Neural cell (in vitro differentiated cells): ENCODE results near the gene INPP4B. TPM values are rescaled to one million over a fixed set of nuclear protein-coding genes. Genes with fewer than 3 reads are reported as not detected.

Experiments used
- H2AFZ ChIP-seq: fragments of 200-600, 300-800 bp; sonication (generic), shearing (Covaris generic); 2 replicates; pipeline ENCODE4 v1.6.0; 2014; ENCODE audit warnings: low read depth, mild to moderate bottlenecking, antibody characterized with exemption, low read length, moderate library complexity
- H3F3A ChIP-seq: fragments of 200-600 bp; shearing (Covaris generic); 2 replicates; pipeline ENCODE4 v1.6.1; 2016; ENCODE audit warnings: mild to moderate bottlenecking, moderate library complexity, mixed read lengths, antibody characterized with exemption, low read length; ENCODE audit not compliant: insufficient read depth, poor library complexity, severe bottlenecking
- H3K27ac ChIP-seq: fragments of 200-600, 300-800 bp; sonication (generic), shearing (Covaris generic); 2 replicates; pipeline ENCODE4 v1.5.1; 2014; ENCODE audit warnings: mild to moderate bottlenecking, low read length, moderate library complexity
- H3K27me3 ChIP-seq: fragments of 300-800, 200-600 bp; sonication (generic), shearing (Covaris generic); 2 replicates; pipeline ENCODE4 v1.6.0; 2014; ENCODE audit warnings: mild to moderate bottlenecking, low read depth, low read length, moderate library complexity; ENCODE audit not compliant: insufficient read depth
- H3K36me3 ChIP-seq: fragments of 300-800, 200-600 bp; sonication (generic), shearing (Covaris generic); 2 replicates; pipeline ENCODE4 v1.5.1; 2014; ENCODE audit warnings: mild to moderate bottlenecking, antibody characterized with exemption, low read length, moderate library complexity; ENCODE audit not compliant: insufficient read depth
- H3K4me2 ChIP-seq: fragments of 300-800, 200-600 bp; sonication (generic), shearing (Covaris generic); 2 replicates; pipeline ENCODE4 v1.6.0; 2014; ENCODE audit warnings: mild to moderate bottlenecking, low read length
- H3K4me3 ChIP-seq: fragments of 300-800, 200-600 bp; sonication (generic), shearing (Covaris generic); 2 replicates; pipeline ENCODE4 v1.5.1; 2014; ENCODE audit warnings: mild to moderate bottlenecking, low read length, moderate library complexity
- H3K79me2 ChIP-seq: fragments of 200-600 bp; shearing (Covaris generic); replicated peaks from 2 replicates; pipeline ENCODE4 v1.6.0; 2014; ENCODE audit warnings: mild to moderate bottlenecking, low read length, moderate library complexity; ENCODE audit not compliant: insufficient read depth
- H3K9ac ChIP-seq: fragments of 300-800, 200-600 bp; sonication (generic), shearing (Covaris generic); 2 replicates; pipeline ENCODE4 v1.6.1; 2016; ENCODE audit warnings: mild to moderate bottlenecking, low read length, mixed read lengths
- H3K9me2 ChIP-seq: fragments of 200-600 bp; shearing (Covaris generic); 2 replicates; pipeline ENCODE4 v1.6.1; 2016; ENCODE audit warnings: mild to moderate bottlenecking, low read length, mixed read lengths; ENCODE audit not compliant: insufficient read depth
- H3K9me3 ChIP-seq: fragments of 200-600, 300-800 bp; sonication (generic), shearing (Covaris generic); 2 replicates; pipeline ENCODE4 v1.6.1; 2016; ENCODE audit warnings: mild to moderate bottlenecking, mixed run types, low read length, moderate library complexity, mixed read lengths
- H4K20me1 ChIP-seq: fragments of 200-600 bp; shearing (Covaris generic); 2 replicates; pipeline ENCODE4 v1.6.1; 2016; ENCODE audit warnings: mild to moderate bottlenecking, mixed run types; ENCODE audit not compliant: insufficient read depth
- EP300 ChIP-seq: fragments of 450-650 bp; conservative IDR thresholded peaks from 2 replicates; pipeline ENCODE4 v1.6.1; 2014; ENCODE audit warnings: antibody characterized with exemption, mild to moderate bottlenecking, moderate library complexity; ENCODE audit not compliant: poor library complexity, severe bottlenecking
- EZH2 ChIP-seq: fragments of 200-600, 300-800 bp; shearing (Covaris generic), sonication (generic); IDR thresholded peaks from 2 replicates; pipeline ENCODE4 v1.6.1; 2014; ENCODE audit warnings: antibody characterized with exemption, low read length, borderline replicate concordance, mild to moderate bottlenecking; ENCODE audit not compliant: insufficient read depth, poor library complexity, severe bottlenecking
- MXI1 ChIP-seq: fragments of 450-650 bp; conservative IDR thresholded peaks from 2 replicates; pipeline ENCODE4 v1.6.1; 2014; ENCODE audit warnings: antibody characterized with exemption, mild to moderate bottlenecking; ENCODE audit not compliant: poor library complexity, severe bottlenecking
- POLR2AphosphoS5 ChIP-seq: IDR thresholded peaks from 2 replicates; pipeline ENCODE4 v1.6.1; 2012
- RAD21 ChIP-seq: fragments of 450-650 bp; conservative IDR thresholded peaks from 2 replicates; pipeline ENCODE4 v1.6.1; 2014; ENCODE audit warnings: antibody characterized with exemption, mild to moderate bottlenecking, moderate library complexity
- SMC3 ChIP-seq: fragments of 450-650 bp; conservative IDR thresholded peaks from 2 replicates; pipeline ENCODE4 v1.6.1; 2014; ENCODE audit warnings: antibody characterized with exemption, mild to moderate bottlenecking, moderate library complexity; ENCODE audit not compliant: poor library complexity
- TAF1 ChIP-seq: IDR thresholded peaks from 2 replicates; pipeline ENCODE4 v1.6.1; 2012; ENCODE audit warnings: low read depth
- polyA plus RNA-seq: library from polyadenylated mRNA; depleted of rRNA; stranded (reverse); fragments of >200 nt; gene quantifications from 2 replicates; pipeline ENCODE4 v1.2.3, GENCODE V29; 2014
- TF ChIP-seq, protein P1 (sequence below): fragments of 450-650 bp; IDR thresholded peaks from 2 replicates; pipeline ENCODE4 v1.5.1; 2014; ENCODE audit warnings: antibody characterized with exemption, mild to moderate bottlenecking, moderate library complexity; ENCODE audit not compliant: poor library complexity, severe bottlenecking
- TF ChIP-seq, protein P2 (sequence below): IDR thresholded peaks from 2 replicates; pipeline ENCODE4 v1.6.1; 2012; ENCODE audit warnings: borderline replicate concordance

The INPP4B gene
- polyA plus RNA-seq, 1 donor from 2014 or later = 0.30 TPM

DNA sequence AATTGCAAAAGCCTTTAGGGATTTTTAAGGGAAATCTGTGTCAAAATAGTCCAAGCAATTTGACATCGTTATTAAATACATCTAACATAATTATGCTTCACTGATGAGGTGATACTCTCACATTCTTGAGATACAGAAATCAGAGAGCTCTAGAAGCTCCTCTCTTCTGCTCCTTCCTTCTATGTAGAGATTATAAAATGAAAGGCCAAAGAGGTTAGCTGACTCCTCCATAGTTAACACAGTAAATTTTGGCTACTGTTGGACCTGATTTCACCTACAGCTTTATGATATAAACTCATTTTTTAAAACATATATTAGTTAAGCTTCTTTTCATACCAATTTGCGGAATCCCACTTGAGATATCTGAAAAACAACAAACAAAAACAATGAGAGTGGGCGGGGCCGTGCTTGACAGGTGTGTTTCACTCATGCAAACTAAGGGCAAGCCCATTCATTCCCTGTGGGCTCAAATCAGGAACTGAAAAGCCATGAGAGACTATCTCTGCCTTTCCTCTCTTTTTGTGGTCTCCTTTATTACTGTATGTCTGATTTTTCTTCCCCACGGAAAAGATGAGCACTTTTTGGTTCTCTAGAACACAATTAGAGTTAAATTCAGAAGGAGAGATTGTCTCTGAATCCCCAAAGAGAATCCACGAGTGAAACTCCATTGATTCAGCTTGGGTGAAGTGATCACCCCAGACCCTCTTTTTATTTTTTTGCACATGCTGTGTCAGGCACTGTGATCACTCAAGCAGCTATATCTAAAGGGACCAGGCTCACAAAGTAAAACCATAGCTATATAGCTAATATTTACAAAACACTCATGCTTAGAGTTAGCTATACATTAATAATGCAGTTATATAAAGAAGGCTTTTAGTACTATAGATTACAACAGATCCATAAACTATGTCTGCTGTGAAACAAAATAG, 643.4 kb downstream of the INPP4B start:
- Histone ChIP-seq H3K4me2 (no peak overlapping the region), H3K27ac (no peak overlapping the region), H4K20me1 (no peaks in the 10 kb centered on the region), H2AFZ (no peak overlapping the region), H3K27me3 (no peaks in the 10 kb centered on the region), H3K9me3 (no peaks in the 10 kb centered on the region), H3K79me2 (no peaks in the 10 kb centered on the region), H3F3A (no peaks in the 10 kb centered on the region), H3K9me2 (no peaks in the 10 kb centered on the region), H3K36me3 (no peaks in the 10 kb centered on the region), H3K4me3 (no peak overlapping the region), H3K9ac (no peak overlapping the region)
- no peak for TF ChIP-seq SMC3
- no peak for TF ChIP-seq TAF1
- no peak for TF ChIP-seq RAD21
- TF ChIP-seq, protein P1, sequence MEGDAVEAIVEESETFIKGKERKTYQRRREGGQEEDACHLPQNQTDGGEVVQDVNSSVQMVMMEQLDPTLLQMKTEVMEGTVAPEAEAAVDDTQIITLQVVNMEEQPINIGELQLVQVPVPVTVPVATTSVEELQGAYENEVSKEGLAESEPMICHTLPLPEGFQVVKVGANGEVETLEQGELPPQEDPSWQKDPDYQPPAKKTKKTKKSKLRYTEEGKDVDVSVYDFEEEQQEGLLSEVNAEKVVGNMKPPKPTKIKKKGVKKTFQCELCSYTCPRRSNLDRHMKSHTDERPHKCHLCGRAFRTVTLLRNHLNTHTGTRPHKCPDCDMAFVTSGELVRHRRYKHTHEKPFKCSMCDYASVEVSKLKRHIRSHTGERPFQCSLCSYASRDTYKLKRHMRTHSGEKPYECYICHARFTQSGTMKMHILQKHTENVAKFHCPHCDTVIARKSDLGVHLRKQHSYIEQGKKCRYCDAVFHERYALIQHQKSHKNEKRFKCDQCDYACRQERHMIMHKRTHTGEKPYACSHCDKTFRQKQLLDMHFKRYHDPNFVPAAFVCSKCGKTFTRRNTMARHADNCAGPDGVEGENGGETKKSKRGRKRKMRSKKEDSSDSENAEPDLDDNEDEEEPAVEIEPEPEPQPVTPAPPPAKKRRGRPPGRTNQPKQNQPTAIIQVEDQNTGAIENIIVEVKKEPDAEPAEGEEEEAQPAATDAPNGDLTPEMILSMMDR = no peak
- TF ChIP-seq, protein P2, sequence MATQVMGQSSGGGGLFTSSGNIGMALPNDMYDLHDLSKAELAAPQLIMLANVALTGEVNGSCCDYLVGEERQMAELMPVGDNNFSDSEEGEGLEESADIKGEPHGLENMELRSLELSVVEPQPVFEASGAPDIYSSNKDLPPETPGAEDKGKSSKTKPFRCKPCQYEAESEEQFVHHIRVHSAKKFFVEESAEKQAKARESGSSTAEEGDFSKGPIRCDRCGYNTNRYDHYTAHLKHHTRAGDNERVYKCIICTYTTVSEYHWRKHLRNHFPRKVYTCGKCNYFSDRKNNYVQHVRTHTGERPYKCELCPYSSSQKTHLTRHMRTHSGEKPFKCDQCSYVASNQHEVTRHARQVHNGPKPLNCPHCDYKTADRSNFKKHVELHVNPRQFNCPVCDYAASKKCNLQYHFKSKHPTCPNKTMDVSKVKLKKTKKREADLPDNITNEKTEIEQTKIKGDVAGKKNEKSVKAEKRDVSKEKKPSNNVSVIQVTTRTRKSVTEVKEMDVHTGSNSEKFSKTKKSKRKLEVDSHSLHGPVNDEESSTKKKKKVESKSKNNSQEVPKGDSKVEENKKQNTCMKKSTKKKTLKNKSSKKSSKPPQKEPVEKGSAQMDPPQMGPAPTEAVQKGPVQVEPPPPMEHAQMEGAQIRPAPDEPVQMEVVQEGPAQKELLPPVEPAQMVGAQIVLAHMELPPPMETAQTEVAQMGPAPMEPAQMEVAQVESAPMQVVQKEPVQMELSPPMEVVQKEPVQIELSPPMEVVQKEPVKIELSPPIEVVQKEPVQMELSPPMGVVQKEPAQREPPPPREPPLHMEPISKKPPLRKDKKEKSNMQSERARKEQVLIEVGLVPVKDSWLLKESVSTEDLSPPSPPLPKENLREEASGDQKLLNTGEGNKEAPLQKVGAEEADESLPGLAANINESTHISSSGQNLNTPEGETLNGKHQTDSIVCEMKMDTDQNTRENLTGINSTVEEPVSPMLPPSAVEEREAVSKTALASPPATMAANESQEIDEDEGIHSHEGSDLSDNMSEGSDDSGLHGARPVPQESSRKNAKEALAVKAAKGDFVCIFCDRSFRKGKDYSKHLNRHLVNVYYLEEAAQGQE = no peak
- TF ChIP-seq EZH2 = no peak
- no peak for TF ChIP-seq EP300
- no peak for TF ChIP-seq POLR2AphosphoS5
- TF ChIP-seq MXI1 = no peak

DNA sequence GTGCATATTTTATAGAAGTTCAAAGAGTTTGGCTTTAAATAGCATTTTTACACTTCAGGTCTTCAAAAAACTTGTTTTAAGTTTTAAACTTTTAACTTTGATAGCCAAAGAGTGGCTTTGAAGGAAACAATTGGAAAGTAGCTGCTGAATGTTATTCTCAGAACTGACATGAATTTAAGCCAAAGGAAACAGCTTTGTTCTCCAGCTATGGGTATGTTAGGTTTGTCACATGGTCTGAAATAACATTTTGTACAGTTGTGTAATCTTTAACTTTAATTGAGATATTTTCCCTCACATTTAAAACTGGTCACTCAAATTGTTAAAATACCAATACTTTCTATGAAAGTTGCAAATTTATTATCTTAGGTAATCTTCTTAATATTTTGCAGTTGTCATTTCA, 645.1 kb downstream of the INPP4B start:
- Histone ChIP-seq H3K9me3 (no peaks in the 10 kb centered on the region), H3K27ac (no peak overlapping the region), H3K9me2 (no peaks in the 10 kb centered on the region), H3K27me3 (no peaks in the 10 kb centered on the region), H4K20me1 (no peaks in the 10 kb centered on the region), H3K4me3 (no peak overlapping the region), H3K4me2 (no peak overlapping the region), H3K36me3 (no peaks in the 10 kb centered on the region), H3F3A (no peaks in the 10 kb centered on the region), H3K79me2 (no peaks in the 10 kb centered on the region), H2AFZ (no peak overlapping the region), H3K9ac (no peak overlapping the region)
- TF ChIP-seq MXI1 (no peak), EZH2 (no peak), EP300 (no peak), TAF1 (no peak), RAD21 (no peak), SMC3 (no peak), POLR2AphosphoS5 (no peak)
- TF ChIP-seq, protein P1 = no peak
- TF ChIP-seq, protein P2 = no peak
